Smooth muscle cell (in vitro differentiated cells): ENCODE data around the gene BNIP1. TPM values are rescaled to one million over a fixed set of nuclear protein-coding genes. Genes with fewer than 3 reads are reported as not detected.
A peak's percentile ranks its signal among the peaks of the same experiment; 100 is the strongest.

Experiments
- DNase-seq: peaks from one replicate; lab custom pipeline; 2025; ENCODE audit not compliant: unreplicated experiment; lab: John Stamatoyannopoulos, UW
- H2AFZ ChIP-seq: fragments of 200-600 bp; sonication (generic); 2 replicates; pipeline ENCODE4 v1.6.0; 2016; ENCODE audit warnings: antibody characterized with exemption, low read depth, mild to moderate bottlenecking
- H3F3A ChIP-seq: fragments of 200-600 bp; sonication (generic); 2 replicates; pipeline ENCODE4 v1.6.0; 2017; ENCODE audit warnings: antibody characterized with exemption, low read depth
- H3K27ac ChIP-seq: fragments of 200-600 bp; sonication (generic); 2 replicates; pipeline ENCODE4 v1.5.1; 2016; ENCODE audit warnings: low read depth, mild to moderate bottlenecking
- H3K27me3 ChIP-seq: fragments of 200-600 bp; sonication (generic); 2 replicates; pipeline ENCODE4 v1.6.1; 2016; ENCODE audit warnings: low read depth, mild to moderate bottlenecking
- H3K36me3 ChIP-seq: fragments of 200-600 bp; sonication (generic); 2 replicates; pipeline ENCODE4 v1.5.1; 2016; ENCODE audit warnings: low read depth
- H3K4me1 ChIP-seq: fragments of 200-600 bp; sonication (generic); 2 replicates; pipeline ENCODE4 v1.5.1; 2016; ENCODE audit warnings: low read depth
- H3K4me2 ChIP-seq: fragments of 200-600 bp; sonication (generic); 2 replicates; pipeline ENCODE4 v1.6.0; 2016; ENCODE audit warnings: mild to moderate bottlenecking
- H3K4me3 ChIP-seq: fragments of 200-600 bp; sonication (generic); 2 replicates; pipeline ENCODE4 v1.5.1; 2016; ENCODE audit warnings: mild to moderate bottlenecking
- H3K79me2 ChIP-seq: fragments of 200-600 bp; sonication (generic); 2 replicates; pipeline ENCODE4 v1.6.0; 2016; ENCODE audit warnings: low read depth, mild to moderate bottlenecking
- H3K9ac ChIP-seq: fragments of 200-600 bp; sonication (generic); 2 replicates; pipeline ENCODE4 v1.6.0; 2016; ENCODE audit warnings: low read depth
- H3K9me3 ChIP-seq: fragments of 200-600 bp; sonication (generic); replicated peaks from 2 replicates; pipeline ENCODE4 v1.5.1; 2016; ENCODE audit warnings: low read depth
- H4K20me1 ChIP-seq: fragments of 200-600 bp; sonication (generic); 2 replicates; pipeline ENCODE4 v1.6.0; 2016; ENCODE audit warnings: low read depth
- CTCF ChIP-seq: fragments of 200-600 bp; sonication (generic); IDR thresholded peaks from 2 replicates; pipeline ENCODE4 v1.5.1; 2017; ENCODE audit warnings: borderline replicate concordance, mild to moderate bottlenecking, antibody characterized with exemption; ENCODE audit not compliant: insufficient read depth, poor library complexity, severe bottlenecking
- WGBS: methylation state at CpG from one replicate; pipeline ENCODE4 v1.1.7; 2016; ENCODE audit warnings: low lambda C conversion rate; 5-methylcytosine and 5-hydroxymethylcytosine counted together
- polyA plus RNA-seq: library from polyadenylated mRNA; unstranded; fragments of >200 nt; fragmentation: Nextera tagmentation; extraction: Ambion mirVana; gene quantifications from 2 replicates; pipeline ENCODE4 v1.2.1, GENCODE V29; 2016
- total RNA-seq: library from RNA; depleted of rRNA; stranded (reverse); fragments of >200 nt; gene quantifications from 2 replicates; pipeline ENCODE4 v1.2.3, GENCODE V29; 2014

BNIP1 gene
- total and polyA plus RNA-seq, 2 experiments from 2014 or later, result 15.0 to 16.2 TPM

DNA sequence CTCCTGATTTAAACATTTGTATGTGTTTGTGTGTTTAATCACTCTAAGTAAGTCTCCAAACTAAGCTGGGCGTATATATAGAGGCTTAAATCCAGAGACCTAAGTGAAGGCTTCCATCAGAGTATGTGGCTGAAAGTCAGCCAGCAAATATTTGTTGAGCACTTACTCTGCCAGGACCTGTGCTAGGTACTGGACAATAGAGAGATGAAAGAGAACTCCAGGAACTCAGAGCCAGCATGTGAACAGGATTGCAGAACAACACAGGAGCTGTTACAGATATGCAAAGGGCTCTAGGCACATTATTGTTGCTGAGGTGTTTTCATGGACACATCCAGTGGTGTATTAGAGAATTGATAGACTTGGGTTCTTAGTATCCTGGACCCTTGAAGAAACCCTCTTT is 4.7 kb upstream of the BNIP1 start:
- Histone ChIP-seq H3K27me3 (no peaks in the 10 kb centered on the region), H3K4me2 (no peak overlapping the region), H3K9me3 (no peaks in the 10 kb centered on the region), H3K79me2 (no peaks in the 10 kb centered on the region), H3K36me3 (no peaks in the 10 kb centered on the region), H3K4me1 (peaks cover 3% of the 10 kb centered on the region), H3F3A (peaks cover 6% of the 10 kb centered on the region), H3K27ac (no peak overlapping the region), H3K4me3 (no peak overlapping the region), H4K20me1 (no peaks in the 10 kb centered on the region), H2AFZ (no peak overlapping the region), H3K9ac (no peak overlapping the region)
- 94% methylated on average over 1 of the region's 1 CpG for WGBS
- DNase-seq, result no peak
- no peak for TF ChIP-seq CTCF

GRCh38 chr5:173140769-173141168 is 3.6 kb upstream of the BNIP1 start:
- no peak overlapping the region for H3K4me2 ChIP-seq
- no peak for DNase-seq
- no peak for TF ChIP-seq CTCF
- no peaks in the 10 kb centered on the region for H3K79me2 ChIP-seq
- H4K20me1 ChIP-seq, result no peaks in the 10 kb centered on the region
- no peak overlapping the region for H3K9ac ChIP-seq
- peaks cover 3% of the 10 kb centered on the region for H3K4me1 ChIP-seq
- H3K36me3 ChIP-seq, result no peaks in the 10 kb centered on the region
- WGBS, result 73% methylated on average over 4 of the region's 4 CpGs
- H3K9me3 ChIP-seq, result no peaks in the 10 kb centered on the region
- H3K4me3 ChIP-seq, result no peak overlapping the region
- peaks cover 6% of the 10 kb centered on the region for H3F3A ChIP-seq
- no peak overlapping the region for H3K27ac ChIP-seq
- no peak overlapping the region for H2AFZ ChIP-seq
- H3K27me3 ChIP-seq, result no peaks in the 10 kb centered on the region

GRCh38 chr5:173143567-173143966 is 764 bp upstream of the BNIP1 start:
- Histone ChIP-seq H3K79me2 (no peaks in the 10 kb centered on the region), H3K27ac (peak overlapping the region; percentile 73), H3K9me3 (no peaks in the 10 kb centered on the region), H3K4me2 (peak overlapping the region; percentile 93), H3K27me3 (no peaks in the 10 kb centered on the region), H3K4me3 (no peak overlapping the region), H3F3A (no peaks in the 10 kb centered on the region), H3K4me1 (peaks cover 3% of the 10 kb centered on the region), H2AFZ (peak overlapping the region; percentile 84), H3K9ac (peak overlapping the region; percentile 69), H3K36me3 (no peaks in the 10 kb centered on the region), H4K20me1 (no peaks in the 10 kb centered on the region)
- 93% methylated on average over 8 of the region's 8 CpGs for WGBS
- DNase-seq, result no peak
- no peak for TF ChIP-seq CTCF

GRCh38 chr5:173148354-173148753 is 4.0 kb downstream of the BNIP1 start:
- TF ChIP-seq CTCF, result no peak
- 73% methylated on average over 2 of the region's 2 CpGs for WGBS
- H3K9me3 ChIP-seq, result no peaks in the 10 kb centered on the region
- no peaks in the 10 kb centered on the region for H3K27me3 ChIP-seq
- no peak overlapping the region for H3K27ac ChIP-seq
- no peaks in the 10 kb centered on the region for H3K79me2 ChIP-seq
- H3K4me2 ChIP-seq, result no peak overlapping the region
- H4K20me1 ChIP-seq, result no peaks in the 10 kb centered on the region
- no peak for DNase-seq
- peaks cover 3% of the 10 kb centered on the region for H3K4me1 ChIP-seq
- no peak overlapping the region for H3K9ac ChIP-seq
- no peak overlapping the region for H2AFZ ChIP-seq
- no peaks in the 10 kb centered on the region for H3F3A ChIP-seq
- H3K36me3 ChIP-seq, result peaks cover 4% of the 10 kb centered on the region
- H3K4me3 ChIP-seq, result no peak overlapping the region
